Activated T-helper 2 cell treated with anti-CD3 and anti-CD28 coated beads, Interferon-gamma antibody, Interleukin-2, Interleukin-4, amounts not matched to agents 10 μg/mL and 5 μg/mL and 100 μg/mL, durations not matched to agents 14 hours and 24 hours and 36 hours (primary cell): ENCODE results near the gene DNASE1L1. TPM values are rescaled to one million over a fixed set of nuclear protein-coding genes. Genes with fewer than 3 reads are reported as not detected.
A peak's percentile ranks its signal among the peaks of the same experiment; 100 is the strongest.

Experiments
- DNase-seq: peaks from one replicate; pipeline ENCODE4 v3.0.0; 2021; ENCODE audit warnings: low spot score
- H3K27ac Mint-ChIP-seq: one replicate; pipeline ENCODE4 v1.8.0; 2021; ENCODE audit warnings: mixed read lengths
- H3K27me3 Mint-ChIP-seq: one replicate; pipeline ENCODE4 v1.8.0; 2021; ENCODE audit warnings: low read depth, mixed read lengths
- H3K36me3 Mint-ChIP-seq: one replicate; pipeline ENCODE4 v1.8.0; 2021; ENCODE audit warnings: low read depth, mixed read lengths
- H3K4me1 Mint-ChIP-seq: one replicate; pipeline ENCODE4 v1.8.0; 2021; ENCODE audit warnings: low read depth, mixed read lengths
- H3K4me3 Mint-ChIP-seq: one replicate; pipeline ENCODE4 v1.8.0; 2021; ENCODE audit warnings: low read depth, mild to moderate bottlenecking, moderate library complexity, mixed read lengths
- H3K9me3 Mint-ChIP-seq: one replicate; pipeline ENCODE4 v1.8.0; 2021; ENCODE audit warnings: mixed read lengths
- intact Hi-C: fragments of 100-400 bp; cut with micrococcal nuclease; formaldehyde crosslinking; loops from one replicate; pipeline ENCODE4 v1.15.1; 2023
- total RNA-seq: library from RNA; stranded (reverse); gene quantifications from 2 replicates; pipeline ENCODE4 v1.2.3, GENCODE V29; 2022

Gene DNASE1L1
- total RNA-seq, 1 donor from 2014 or later, result 18.1 TPM

GRCh38 chrX:154371789-154372300 lies 37.2 kb downstream of the DNASE1L1 start:
- H3K27ac Mint-ChIP-seq, result peak overlapping the region; percentile 12
- peaks cover 25% of the 10 kb centered on the region for H3K36me3 Mint-ChIP-seq
- peaks cover 11% of the 10 kb centered on the region for H3K4me1 Mint-ChIP-seq
- H3K9me3 Mint-ChIP-seq, result no peaks in the 10 kb centered on the region
- intact Hi-C loops, result loop anchor here (5.0 to 10.0 kb wide), 2 partner anchors 275 to 447 kb away; partner anchors contain the start of genes ARHGAP4 and MECP2
- peak overlapping the region; percentile 75 for H3K4me3 Mint-ChIP-seq
- DNase-seq, result no peak
- no peaks in the 10 kb centered on the region for H3K27me3 Mint-ChIP-seq

DNA sequence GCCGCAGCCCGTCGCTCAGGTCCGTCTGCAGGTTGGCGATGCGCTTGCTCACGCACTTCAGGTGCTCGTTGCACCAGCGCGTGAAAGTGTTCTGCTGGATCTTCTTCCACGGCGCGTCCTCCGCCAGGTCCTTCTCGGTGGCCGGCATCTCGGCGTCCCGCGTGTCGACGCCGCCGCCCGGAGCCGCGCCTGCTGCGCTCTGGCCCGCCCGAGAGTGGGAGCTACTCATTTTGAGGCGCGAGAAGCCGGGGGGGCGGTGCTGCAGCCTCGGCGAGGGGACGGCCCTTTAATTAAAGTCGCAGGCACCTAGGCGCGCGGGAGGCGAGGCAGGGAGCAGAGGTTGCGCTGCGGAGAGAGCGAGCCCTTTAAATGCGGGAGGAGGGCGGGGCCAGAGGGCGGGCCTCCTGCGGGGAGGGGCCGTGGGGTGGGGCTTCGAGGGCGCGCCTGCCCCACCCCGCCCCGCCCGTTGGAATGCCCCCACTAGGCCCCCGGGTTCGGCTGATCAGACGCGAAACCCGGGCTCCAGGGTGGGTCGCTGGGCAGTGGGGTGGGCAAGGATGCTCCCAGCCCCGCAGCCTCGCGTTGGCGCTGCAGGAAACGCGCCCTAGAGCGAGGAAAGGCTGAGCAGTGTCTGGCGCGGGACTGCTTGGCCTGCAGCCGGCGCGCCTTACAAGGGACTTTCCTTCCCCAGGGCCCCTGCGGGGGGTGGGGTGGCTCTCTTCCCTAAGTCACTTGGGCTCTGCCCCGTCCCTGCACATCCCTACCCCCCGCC lies 37.9 kb downstream of the DNASE1L1 start:
- peak; percentile 88 for DNase-seq
- intact Hi-C loops, result loop anchor here (5.0 to 10.0 kb wide), 2 partner anchors 274 to 446 kb away; partner anchors contain the start of genes ARHGAP4 and MECP2
- Mint-ChIP-seq H3K4me1 (peaks cover 11% of the 10 kb centered on the region), H3K36me3 (peaks cover 28% of the 10 kb centered on the region), H3K9me3 (no peaks in the 10 kb centered on the region), H3K4me3 (peak overlapping the region; percentile 80), H3K27me3 (no peaks in the 10 kb centered on the region), H3K27ac (no peak overlapping the region)

- intact Hi-C loops, result loop anchor here (5.0 to 10.0 kb wide), 2 partner anchors 273 to 446 kb away; partner anchors contain the start of genes ARHGAP4 and MECP2
- DNase-seq, result no peak
- Mint-ChIP-seq H3K4me1 (peaks cover 11% of the 10 kb centered on the region), H3K4me3 (peak overlapping the region; percentile 94), H3K27me3 (no peaks in the 10 kb centered on the region), H3K36me3 (peaks cover 31% of the 10 kb centered on the region), H3K9me3 (no peaks in the 10 kb centered on the region), H3K27ac (peak overlapping the region; percentile 85)
These were observed 38.6 kb downstream of the DNASE1L1 start for GRCh38 chrX:154370300-154371016.

DNA sequence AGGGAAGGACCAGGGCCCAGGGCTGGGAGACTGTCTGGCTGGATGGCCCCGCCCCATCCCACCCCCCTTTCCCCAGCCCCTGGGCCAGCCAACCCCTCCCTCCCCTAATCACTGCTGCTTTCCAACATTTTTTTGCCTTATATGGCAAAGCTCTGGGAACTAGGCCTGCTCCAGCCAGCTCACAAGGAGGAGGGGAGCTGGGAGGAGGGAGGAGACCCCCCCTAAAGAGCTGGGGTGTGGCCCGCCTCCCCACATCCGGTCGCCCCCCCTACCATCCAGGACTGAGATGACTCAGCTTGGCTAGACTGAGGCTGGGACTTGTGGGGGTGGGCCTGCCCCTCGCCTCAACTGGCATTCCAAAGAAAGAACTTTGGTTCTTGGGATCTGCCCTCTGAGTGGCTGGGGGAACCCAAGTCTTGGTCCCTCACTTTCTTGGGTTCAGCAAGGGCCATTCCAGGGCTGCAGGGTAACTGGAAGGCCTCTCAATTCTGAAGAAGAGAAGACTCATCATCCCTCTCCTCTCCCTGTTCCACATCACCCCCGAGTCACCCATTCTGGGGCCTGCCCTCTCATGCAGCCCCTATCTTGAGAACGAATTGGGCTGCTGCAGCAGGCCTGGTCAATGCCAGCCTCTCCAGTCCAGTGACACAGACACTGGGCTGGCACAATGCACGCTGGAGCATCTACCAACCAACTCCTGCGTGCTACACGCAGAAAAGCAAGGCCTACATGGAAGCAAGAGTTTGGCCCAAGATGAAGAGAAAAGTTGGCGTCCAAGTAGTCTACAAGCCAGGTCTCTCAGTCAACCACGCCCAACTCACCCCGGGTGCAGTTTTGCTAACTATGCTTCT lies 39.4 kb downstream of the DNASE1L1 start:
- intact Hi-C loops, result loop anchor here (1.0 to 10.0 kb wide), 3 partner anchors 9 to 445 kb away; partner anchors contain the start of genes ARHGAP4 and MECP2
- Mint-ChIP-seq H3K9me3 (no peaks in the 10 kb centered on the region), H3K27me3 (no peaks in the 10 kb centered on the region), H3K27ac (peak overlapping the region; percentile 85), H3K4me1 (peaks cover 11% of the 10 kb centered on the region), H3K36me3 (peaks cover 38% of the 10 kb centered on the region), H3K4me3 (peak overlapping the region; percentile 94)
- peak; percentile 67 for DNase-seq

DNA sequence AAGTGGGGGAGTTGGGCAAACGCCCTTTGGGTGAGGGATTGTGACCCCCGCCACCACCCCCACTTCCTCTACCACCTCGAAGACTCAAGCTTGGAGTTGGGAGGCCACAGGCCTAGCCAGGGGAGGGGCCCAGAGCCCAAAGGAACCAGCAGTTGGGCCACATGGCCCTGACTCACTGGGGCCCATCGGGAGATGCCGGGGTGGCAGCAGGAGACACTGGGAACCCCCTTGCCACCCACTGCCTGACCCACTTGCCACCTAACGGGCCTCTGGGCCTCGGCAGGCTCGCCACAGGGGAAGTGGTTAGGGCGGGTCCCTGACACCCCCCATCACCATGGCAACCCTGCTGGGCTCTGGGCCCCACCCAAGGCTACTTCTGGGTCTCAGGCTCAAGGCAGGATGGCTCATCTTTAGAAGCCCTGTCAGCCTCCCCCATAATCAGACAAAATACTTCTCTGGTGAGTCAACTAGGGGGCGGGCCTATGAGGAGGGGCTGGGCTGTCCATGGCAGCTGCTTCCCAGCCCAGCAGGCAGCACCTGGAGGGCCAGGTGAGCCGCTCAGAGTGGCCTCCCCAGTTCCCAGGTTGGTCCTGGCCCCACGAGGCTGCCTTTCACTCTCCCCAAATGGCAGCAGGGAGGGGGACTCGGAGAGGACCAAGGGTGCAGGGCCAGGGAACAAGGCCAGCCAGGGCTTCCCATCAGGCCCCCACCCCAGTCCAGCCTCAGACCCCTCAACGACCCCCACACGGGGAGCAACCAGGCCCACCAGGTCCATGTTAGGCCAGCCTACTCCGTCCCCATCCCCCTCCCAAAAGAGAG lies 40.2 kb downstream of the DNASE1L1 start:
- Mint-ChIP-seq H3K36me3 (peaks cover 40% of the 10 kb centered on the region), H3K9me3 (no peaks in the 10 kb centered on the region), H3K27ac (peak overlapping the region; percentile 88), H3K4me3 (peak overlapping the region; percentile 94), H3K4me1 (peaks cover 11% of the 10 kb centered on the region), H3K27me3 (no peaks in the 10 kb centered on the region)
- intact Hi-C loops, result loop anchor here (1.0 kb wide), 1 partner anchor 9 kb away; no protein-coding TSS in a partner anchor
- peak; percentile 83 for DNase-seq

GRCh38 chrX:154367474-154368308 lies 41.4 kb downstream of the DNASE1L1 start:
- peak overlapping the region; percentile 94 for H3K4me3 Mint-ChIP-seq
- H3K27ac Mint-ChIP-seq, result peak overlapping the region; percentile 88
- peaks cover 48% of the 10 kb centered on the region for H3K36me3 Mint-ChIP-seq
- no peaks in the 10 kb centered on the region for H3K27me3 Mint-ChIP-seq
- peaks cover 10% of the 10 kb centered on the region for H3K4me1 Mint-ChIP-seq
- intact Hi-C loops, result no loop called here
- DNase-seq, result no peak
- no peaks in the 10 kb centered on the region for H3K9me3 Mint-ChIP-seq

DNA sequence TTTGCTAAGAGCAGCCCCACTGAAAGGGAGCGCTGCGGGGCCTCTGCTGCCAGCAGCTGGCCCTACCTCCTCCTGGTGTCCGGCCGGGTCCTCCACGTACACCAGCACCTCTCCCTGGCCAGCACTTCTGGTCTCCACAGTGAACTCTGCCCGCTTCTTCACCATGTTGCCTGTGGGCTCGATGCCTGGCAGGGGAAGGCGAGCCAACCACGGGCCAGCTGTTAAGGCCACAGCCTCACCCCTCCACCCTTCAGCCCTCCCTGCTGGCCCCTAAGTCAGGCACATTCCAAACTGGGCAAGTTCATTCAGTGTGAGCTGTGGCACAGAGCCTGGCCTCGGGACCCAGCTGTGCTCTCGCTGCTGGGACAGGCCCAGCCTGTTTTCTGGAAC lies 42.4 kb downstream of the DNASE1L1 start:
- intact Hi-C loops, result no loop called here
- no peak for DNase-seq
- H3K4me1 Mint-ChIP-seq, result peaks cover 9% of the 10 kb centered on the region
- H3K36me3 Mint-ChIP-seq, result peaks cover 55% of the 10 kb centered on the region
- no peaks in the 10 kb centered on the region for H3K9me3 Mint-ChIP-seq
- no peak overlapping the region for H3K27ac Mint-ChIP-seq
- no peaks in the 10 kb centered on the region for H3K27me3 Mint-ChIP-seq
- H3K4me3 Mint-ChIP-seq, result no peak overlapping the region

DNA sequence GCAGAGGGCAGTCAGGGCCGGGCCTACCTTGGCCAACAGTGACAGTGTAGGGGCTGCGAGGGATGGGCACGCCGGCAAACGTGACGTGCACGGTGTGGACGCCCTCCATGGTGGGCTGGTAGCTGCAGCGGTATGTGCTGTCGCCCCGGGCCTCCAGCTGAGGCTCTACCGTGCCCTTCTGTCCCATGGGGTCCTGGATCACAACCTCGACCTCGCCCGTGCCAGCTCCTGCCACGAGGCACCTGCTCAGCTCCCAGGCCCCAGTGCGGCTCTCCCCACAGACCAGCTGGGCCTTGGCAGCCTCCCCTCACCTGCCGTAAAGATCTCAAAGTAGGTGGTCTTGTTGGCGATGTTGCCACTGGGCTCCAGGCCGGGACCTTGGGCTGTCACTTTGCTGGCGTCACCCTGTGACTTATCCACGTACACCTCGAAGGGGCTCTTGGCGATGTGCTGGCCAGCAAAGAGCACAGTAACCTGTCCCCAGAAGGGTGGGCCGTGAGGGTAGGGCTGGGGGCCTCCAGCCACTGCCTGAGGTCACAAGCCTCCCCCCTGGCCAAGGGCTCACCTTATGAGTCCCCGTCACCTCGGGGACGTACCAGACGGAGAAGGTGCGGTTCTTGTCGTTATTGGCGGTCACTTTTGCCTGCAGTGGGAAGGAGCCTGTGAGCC lies 42.9 kb downstream of the DNASE1L1 start:
- H3K27ac Mint-ChIP-seq, result no peak overlapping the region
- intact Hi-C loops, result no loop called here
- H3K36me3 Mint-ChIP-seq, result peaks cover 60% of the 10 kb centered on the region
- no peak overlapping the region for H3K4me3 Mint-ChIP-seq
- DNase-seq, result no peak
- no peaks in the 10 kb centered on the region for H3K27me3 Mint-ChIP-seq
- no peaks in the 10 kb centered on the region for H3K9me3 Mint-ChIP-seq
- peaks cover 10% of the 10 kb centered on the region for H3K4me1 Mint-ChIP-seq

DNA sequence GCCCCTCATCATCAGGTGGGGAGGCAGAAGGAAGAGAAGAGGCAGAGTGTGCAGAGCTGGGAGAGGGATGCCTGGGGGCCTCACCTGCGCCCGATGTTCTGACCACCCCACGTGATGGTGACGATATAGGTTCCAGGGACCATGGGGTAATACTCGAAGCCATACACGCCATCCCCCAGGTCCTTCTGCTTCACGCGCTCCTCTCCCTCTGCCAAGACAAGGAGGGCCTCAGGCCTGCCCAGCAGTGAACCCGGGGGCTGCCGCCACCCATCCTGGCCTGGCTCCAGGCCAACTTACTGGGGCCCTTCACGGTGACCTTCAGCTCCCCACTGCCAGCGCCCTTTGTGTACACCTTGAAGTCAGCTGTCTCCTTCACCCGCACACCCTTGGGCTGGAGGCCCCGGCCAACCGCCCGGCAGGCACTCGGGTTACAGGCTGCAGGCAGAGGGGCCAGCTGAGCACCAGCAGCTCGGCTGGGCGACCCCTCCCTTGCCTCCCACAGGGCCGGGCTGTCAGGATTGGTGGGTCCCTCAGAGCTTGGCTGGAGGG lies 43.9 kb downstream of the DNASE1L1 start:
- Mint-ChIP-seq H3K36me3 (peaks cover 62% of the 10 kb centered on the region), H3K4me1 (peaks cover 10% of the 10 kb centered on the region)

DNA sequence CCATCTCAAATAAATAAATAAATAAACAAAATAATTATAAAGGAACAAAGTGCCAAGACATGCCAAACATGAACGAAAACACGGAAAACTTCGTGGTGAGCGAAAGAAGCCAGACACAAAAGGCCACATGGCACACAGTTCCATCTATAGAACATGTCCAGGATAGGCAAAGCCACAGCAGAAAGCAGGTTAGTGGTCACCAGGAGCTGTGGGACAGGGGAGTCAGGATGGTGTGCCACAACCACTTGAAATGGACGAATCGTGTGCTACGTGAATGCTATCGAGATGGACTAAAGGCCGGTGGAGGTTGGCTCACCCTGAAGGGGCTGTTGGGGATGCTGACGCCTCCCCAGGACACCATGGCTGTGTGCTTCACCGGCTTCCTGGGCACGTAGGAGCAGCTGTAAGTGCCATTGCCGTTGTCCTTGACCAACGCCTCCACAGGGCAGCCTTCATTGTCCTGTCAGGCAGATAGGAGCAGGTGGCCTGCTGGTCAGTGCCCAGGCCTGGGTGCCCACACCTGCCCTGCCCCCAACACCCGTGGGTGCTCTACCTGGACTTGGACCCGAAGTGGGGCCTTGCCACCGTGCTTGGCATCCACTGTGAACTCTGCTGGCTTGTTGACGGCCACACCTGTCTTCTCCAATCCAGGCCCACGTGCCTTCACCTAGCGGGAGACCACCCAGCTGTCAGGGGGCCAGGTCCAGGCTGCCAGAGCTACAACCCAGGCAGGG lies 45.2 kb downstream of the DNASE1L1 start:
- Mint-ChIP-seq H3K27ac (no peak overlapping the region), H3K27me3 (no peaks in the 10 kb centered on the region), H3K4me1 (peaks cover 10% of the 10 kb centered on the region), H3K9me3 (no peaks in the 10 kb centered on the region), H3K36me3 (peaks cover 61% of the 10 kb centered on the region), H3K4me3 (no peak overlapping the region)
- intact Hi-C loops, result no loop called here
- DNase-seq, result no peak

More for the DNA sequence above, 43.9 kb downstream of the DNASE1L1 start:
- H3K27me3 Mint-ChIP-seq, result no peaks in the 10 kb centered on the region
- H3K27ac Mint-ChIP-seq, result no peak overlapping the region
- intact Hi-C loops, result no loop called here
- H3K9me3 Mint-ChIP-seq, result no peaks in the 10 kb centered on the region
- H3K4me3 Mint-ChIP-seq, result no peak overlapping the region
- no peak for DNase-seq
